SU-DHL-6 (cell line): Measurements from ENCODE around the gene DOCK8.
A peak's percentile ranks its signal among the peaks of the same experiment; 100 is the strongest.

Experiments
- H2AFZ ChIP-seq: fragments of 200-600 bp; sonication (generic); 2 replicates; pipeline ENCODE4 v1.6.1; 2014; ENCODE audit warnings: low read depth, mild to moderate bottlenecking, moderate library complexity, mixed read lengths, antibody characterized with exemption, low read length; ENCODE audit not compliant: severe bottlenecking
- H3F3A ChIP-seq: fragments of 200-600 bp; shearing (Covaris generic); 2 replicates; pipeline ENCODE4 v1.6.0; 2016; ENCODE audit warnings: antibody characterized with exemption, mild to moderate bottlenecking; ENCODE audit not compliant: insufficient read depth
- H3K27ac ChIP-seq: fragments of 200-600 bp; sonication (generic); 2 replicates; pipeline ENCODE4 v1.5.1; 2016; ENCODE audit warnings: low read depth, mild to moderate bottlenecking, low read length, moderate library complexity, mixed read lengths
- H3K27me3 ChIP-seq: fragments of 200-600 bp; sonication (generic), shearing (Covaris generic); 2 replicates; pipeline ENCODE4 v1.6.0; 2014; ENCODE audit warnings: mild to moderate bottlenecking, low read length
- H3K36me3 ChIP-seq: fragments of 200-600 bp; sonication (generic); 2 replicates; pipeline ENCODE4 v1.6.1; 2014; ENCODE audit warnings: mild to moderate bottlenecking, low read length, mixed read lengths
- H3K4me2 ChIP-seq: fragments of 300-600, 200-600 bp; shearing (Covaris generic), sonication (generic); 2 replicates; pipeline ENCODE4 v1.6.0; 2014; ENCODE audit warnings: low read length, low read depth, mild to moderate bottlenecking; ENCODE audit not compliant: poor library complexity, severe bottlenecking
- H3K4me3 ChIP-seq: fragments of 200-600 bp; sonication (generic); 2 replicates; pipeline ENCODE4 v1.5.1; 2014; ENCODE audit warnings: antibody characterized with exemption, low read length, mild to moderate bottlenecking, mixed read lengths; ENCODE audit not compliant: insufficient read depth, poor library complexity, severe bottlenecking
- H3K79me2 ChIP-seq: fragments of 200-600 bp; sonication (generic); 2 replicates; pipeline ENCODE4 v1.6.1; 2014; ENCODE audit warnings: mild to moderate bottlenecking, low read length, moderate library complexity; ENCODE audit not compliant: insufficient read depth
- H3K9ac ChIP-seq: fragments of 200-600 bp; sonication (generic); 2 replicates; pipeline ENCODE4 v1.7.0; 2014; ENCODE audit warnings: mild to moderate bottlenecking, low read length
- H3K9me2 ChIP-seq: fragments of 200-600 bp; sonication (generic); replicated peaks from 2 replicates; pipeline ENCODE4 v1.6.1; 2014; ENCODE audit warnings: low read length; ENCODE audit not compliant: insufficient read depth
- H3K9me3 ChIP-seq: fragments of 200-600 bp; sonication (generic); 2 replicates; pipeline ENCODE4 v1.6.1; 2014; ENCODE audit warnings: low read length, mixed read lengths; ENCODE audit not compliant: insufficient read depth
- H4K20me1 ChIP-seq: fragments of 200-600 bp; sonication (generic); 2 replicates; pipeline ENCODE4 v1.6.1; 2014; ENCODE audit warnings: low read depth, mild to moderate bottlenecking, antibody characterized with exemption, low read length, moderate library complexity, mixed read lengths
- CTCF ChIP-seq: fragments of 200-600 bp; sonication (generic); IDR thresholded peaks from one replicate; pipeline ENCODE4 v1.5.1; 2017; ENCODE audit warnings: antibody characterized with exemption, mild to moderate bottlenecking, low read length, moderate library complexity; ENCODE audit not compliant: insufficient read depth, poor library complexity, severe bottlenecking
- EZH2phosphoT487 ChIP-seq: fragments of 200-600 bp; sonication (generic), shearing (Covaris generic); conservative IDR thresholded peaks from 2 replicates; pipeline ENCODE4 v1.6.1; 2018; ENCODE audit warnings: mild to moderate bottlenecking, antibody characterized with exemption, low read length, moderate library complexity, mixed read lengths

DOCK8 gene

GRCh38 chr9:385818-386398 is 171.2 kb downstream of the DOCK8 start:
- H3K9ac ChIP-seq, result no peak overlapping the region
- no peak overlapping the region for H2AFZ ChIP-seq
- no peaks in the 10 kb centered on the region for H3K9me3 ChIP-seq
- TF ChIP-seq CTCF (peak; percentile 64), EZH2phosphoT487 (no peak)
- H3K27me3 ChIP-seq, result no peaks in the 10 kb centered on the region
- H3K4me3 ChIP-seq, result no peak overlapping the region
- peaks cover 21% of the 10 kb centered on the region for H3K36me3 ChIP-seq
- H3K9me2 ChIP-seq, result no peaks in the 10 kb centered on the region
- no peaks in the 10 kb centered on the region for H3K79me2 ChIP-seq
- H3K27ac ChIP-seq, result no peak overlapping the region
- no peak overlapping the region for H3K4me2 ChIP-seq
- H4K20me1 ChIP-seq, result no peaks in the 10 kb centered on the region
- peaks cover 5% of the 10 kb centered on the region; the same call in 1 of the 2 replicates for H3F3A ChIP-seq

- Histone ChIP-seq H3K27ac (no peak overlapping the region), H3K9me3 (no peaks in the 10 kb centered on the region), H3K79me2 (no peaks in the 10 kb centered on the region), H3K9ac (no peak overlapping the region), H3K4me3 (no peak overlapping the region), H4K20me1 (no peaks in the 10 kb centered on the region), H3K27me3 (no peaks in the 10 kb centered on the region), H3F3A (peaks cover 5% of the 10 kb centered on the region; the same call in 1 of the 2 replicates), H3K9me2 (no peaks in the 10 kb centered on the region), H3K36me3 (peaks cover 25% of the 10 kb centered on the region; the same call in 1 of the 2 replicates), H2AFZ (no peak overlapping the region), H3K4me2 (no peak overlapping the region)
- TF ChIP-seq CTCF (no peak), EZH2phosphoT487 (no peak)
Observed at GRCh38 chr9:389159-389558, 174.5 kb downstream of the DOCK8 start.

- H3K79me2 ChIP-seq, result no peaks in the 10 kb centered on the region
- no peaks in the 10 kb centered on the region for H4K20me1 ChIP-seq
- peaks cover 25% of the 10 kb centered on the region; the same call in 1 of the 2 replicates for H3K36me3 ChIP-seq
- H3K9ac ChIP-seq, result no peak overlapping the region
- no peaks in the 10 kb centered on the region for H3K9me3 ChIP-seq
- no peak overlapping the region for H3K4me2 ChIP-seq
- H2AFZ ChIP-seq, result no peak overlapping the region
- H3K27me3 ChIP-seq, result no peaks in the 10 kb centered on the region
- H3F3A ChIP-seq, result peaks cover 5% of the 10 kb centered on the region; the same call in 1 of the 2 replicates
- no peak overlapping the region for H3K4me3 ChIP-seq
- TF ChIP-seq EZH2phosphoT487 (no peak), CTCF (no peak)
- H3K9me2 ChIP-seq, result no peaks in the 10 kb centered on the region
- no peak overlapping the region for H3K27ac ChIP-seq
Observed at GRCh38 chr9:389758-390157, 175.1 kb downstream of the DOCK8 start.
